Thyroid gland (tissue), 4 donors: ENCODE data around the gene SUPT5H.

Experiments
- CTCF ChIP-seq, 6 experiments: fragments of 200-600 bp in 3 of 6; fragments of 450-650 bp in 3 of 6; sonication (generic) in 3 of 6; IDR thresholded peaks; one replicate each; pipeline ENCODE4 v1.5.1; 2016 to 2019; ENCODE audit warnings: antibody characterized with exemption in 6 of 6, mild to moderate bottlenecking in 2 of 6, inconsistent platforms in 1 of 6, moderate library complexity in 1 of 6
- POLR2A ChIP-seq, 2 donors: fragments of 450-650 bp; IDR thresholded peaks; one replicate each; pipeline ENCODE4 v1.6.1; 2017; ENCODE audit warnings: antibody characterized with exemption in 2 of 2, mild to moderate bottlenecking in 2 of 2, moderate library complexity in 1 of 2

GRCh38 chr19:39405261-39405957, 40.0 kb upstream of the SUPT5H start:
- TF ChIP-seq POLR2A (IDR thresholded peaks at IDR 0.05) (no peak), CTCF (IDR thresholded peaks at IDR 0.05) (no peak)
